Measurements from ENCODE around the gene CFAP100.

CFAP100 gene

DNA sequence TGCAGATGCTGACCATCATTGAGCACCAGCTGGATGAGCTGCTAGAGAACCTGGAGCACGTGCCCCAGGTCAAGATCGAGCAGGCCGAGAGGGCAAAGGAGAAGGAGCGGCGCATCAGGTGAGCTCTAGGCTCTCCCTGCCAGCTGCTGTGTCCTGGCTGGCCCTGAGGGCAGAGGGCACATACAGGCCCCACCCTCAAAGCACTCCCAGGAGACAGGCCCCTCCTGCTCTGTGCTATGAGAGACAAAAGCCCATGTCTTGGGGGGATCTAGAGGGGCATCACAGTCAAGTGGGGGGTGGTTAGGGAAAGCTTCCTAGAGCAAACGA is 39.5 kb downstream of the CFAP100 start (continued):
- TF ChIP-seq ZNF521 (tag by site-specific recombination; IDR thresholded peaks at IDR 0.05): no peak

DNA sequence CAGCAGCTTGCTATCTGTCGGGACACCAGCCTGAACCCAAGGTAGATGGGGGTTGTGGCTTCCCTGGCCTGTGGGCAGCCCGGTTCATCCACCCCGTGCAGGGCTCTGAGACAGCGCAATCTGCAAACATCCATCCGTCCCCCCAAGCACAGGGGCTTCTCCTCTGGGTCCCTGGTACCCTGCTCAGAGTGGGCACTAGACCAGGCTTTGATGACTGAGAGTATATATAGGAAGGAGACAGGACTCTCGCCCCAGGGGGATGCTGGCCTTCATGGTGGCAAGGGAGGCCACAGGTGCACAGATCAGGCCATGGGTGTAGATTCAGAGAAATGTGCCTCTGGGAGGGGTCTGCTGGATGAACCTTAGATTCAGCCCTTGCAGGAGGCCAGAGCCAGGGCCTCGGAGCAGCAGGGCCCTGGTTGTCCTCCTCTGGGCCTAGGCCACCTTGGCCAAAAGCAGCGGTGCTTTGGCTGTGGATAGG is 40.3 kb downstream of the CFAP100 start:
- H3K4me3 ChIP-seq (ENCODE audit: low read depth, low read length): no peak overlapping the region
- H3K27ac ChIP-seq (ENCODE audit: extremely low read depth, low read depth, low read length): no peak overlapping the region
- TF ChIP-seq, protein P1, sequence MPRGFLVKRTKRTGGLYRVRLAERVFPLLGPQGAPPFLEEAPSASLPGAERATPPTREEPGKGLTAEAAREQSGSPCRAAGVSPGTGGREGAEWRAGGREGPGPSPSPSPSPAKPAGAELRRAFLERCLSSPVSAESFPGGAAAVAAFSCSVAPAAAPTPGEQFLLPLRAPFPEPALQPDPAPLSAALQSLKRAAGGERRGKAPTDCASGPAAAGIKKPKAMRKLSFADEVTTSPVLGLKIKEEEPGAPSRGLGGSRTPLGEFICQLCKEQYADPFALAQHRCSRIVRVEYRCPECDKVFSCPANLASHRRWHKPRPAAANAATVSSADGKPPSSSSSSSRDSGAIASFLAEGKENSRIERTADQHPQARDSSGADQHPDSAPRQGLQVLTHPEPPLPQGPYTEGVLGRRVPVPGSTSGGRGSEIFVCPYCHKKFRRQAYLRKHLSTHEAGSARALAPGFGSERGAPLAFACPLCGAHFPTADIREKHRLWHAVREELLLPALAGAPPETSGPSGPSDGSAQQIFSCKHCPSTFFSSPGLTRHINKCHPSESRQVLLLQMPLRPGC (tag by site-specific recombination; IDR thresholded peaks at IDR 0.05): no peak
- TF ChIP-seq, protein P2, sequence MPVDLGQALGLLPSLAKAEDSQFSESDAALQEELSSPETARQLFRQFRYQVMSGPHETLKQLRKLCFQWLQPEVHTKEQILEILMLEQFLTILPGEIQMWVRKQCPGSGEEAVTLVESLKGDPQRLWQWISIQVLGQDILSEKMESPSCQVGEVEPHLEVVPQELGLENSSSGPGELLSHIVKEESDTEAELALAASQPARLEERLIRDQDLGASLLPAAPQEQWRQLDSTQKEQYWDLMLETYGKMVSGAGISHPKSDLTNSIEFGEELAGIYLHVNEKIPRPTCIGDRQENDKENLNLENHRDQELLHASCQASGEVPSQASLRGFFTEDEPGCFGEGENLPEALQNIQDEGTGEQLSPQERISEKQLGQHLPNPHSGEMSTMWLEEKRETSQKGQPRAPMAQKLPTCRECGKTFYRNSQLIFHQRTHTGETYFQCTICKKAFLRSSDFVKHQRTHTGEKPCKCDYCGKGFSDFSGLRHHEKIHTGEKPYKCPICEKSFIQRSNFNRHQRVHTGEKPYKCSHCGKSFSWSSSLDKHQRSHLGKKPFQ (tag by site-specific recombination; IDR thresholded peaks at IDR 0.05): no peak
- TF ChIP-seq ZNF202 (tag by site-specific recombination; IDR thresholded peaks at IDR 0.05; ENCODE audit: borderline replicate concordance) (no peak), ZNF266 (tag by site-specific recombination; IDR thresholded peaks at IDR 0.05; ENCODE audit: low read depth) (no peak), WT1 (tag by site-specific recombination; IDR thresholded peaks at IDR 0.05) (no peak), ZNF626 (tag by site-specific recombination; IDR thresholded peaks at IDR 0.05) (no peak), ZNF621 (tag by site-specific recombination; IDR thresholded peaks at IDR 0.05) (no peak)
- TF ChIP-seq, protein P3, sequence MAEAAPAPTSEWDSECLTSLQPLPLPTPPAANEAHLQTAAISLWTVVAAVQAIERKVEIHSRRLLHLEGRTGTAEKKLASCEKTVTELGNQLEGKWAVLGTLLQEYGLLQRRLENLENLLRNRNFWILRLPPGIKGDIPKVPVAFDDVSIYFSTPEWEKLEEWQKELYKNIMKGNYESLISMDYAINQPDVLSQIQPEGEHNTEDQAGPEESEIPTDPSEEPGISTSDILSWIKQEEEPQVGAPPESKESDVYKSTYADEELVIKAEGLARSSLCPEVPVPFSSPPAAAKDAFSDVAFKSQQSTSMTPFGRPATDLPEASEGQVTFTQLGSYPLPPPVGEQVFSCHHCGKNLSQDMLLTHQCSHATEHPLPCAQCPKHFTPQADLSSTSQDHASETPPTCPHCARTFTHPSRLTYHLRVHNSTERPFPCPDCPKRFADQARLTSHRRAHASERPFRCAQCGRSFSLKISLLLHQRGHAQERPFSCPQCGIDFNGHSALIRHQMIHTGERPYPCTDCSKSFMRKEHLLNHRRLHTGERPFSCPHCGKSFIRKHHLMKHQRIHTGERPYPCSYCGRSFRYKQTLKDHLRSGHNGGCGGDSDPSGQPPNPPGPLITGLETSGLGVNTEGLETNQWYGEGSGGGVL (tag by site-specific recombination; IDR thresholded peaks at IDR 0.05): no peak
- TF ChIP-seq, protein P4, sequence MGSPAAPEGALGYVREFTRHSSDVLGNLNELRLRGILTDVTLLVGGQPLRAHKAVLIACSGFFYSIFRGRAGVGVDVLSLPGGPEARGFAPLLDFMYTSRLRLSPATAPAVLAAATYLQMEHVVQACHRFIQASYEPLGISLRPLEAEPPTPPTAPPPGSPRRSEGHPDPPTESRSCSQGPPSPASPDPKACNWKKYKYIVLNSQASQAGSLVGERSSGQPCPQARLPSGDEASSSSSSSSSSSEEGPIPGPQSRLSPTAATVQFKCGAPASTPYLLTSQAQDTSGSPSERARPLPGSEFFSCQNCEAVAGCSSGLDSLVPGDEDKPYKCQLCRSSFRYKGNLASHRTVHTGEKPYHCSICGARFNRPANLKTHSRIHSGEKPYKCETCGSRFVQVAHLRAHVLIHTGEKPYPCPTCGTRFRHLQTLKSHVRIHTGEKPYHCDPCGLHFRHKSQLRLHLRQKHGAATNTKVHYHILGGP (tag by site-specific recombination; IDR thresholded peaks at IDR 0.05): no peak
- TF ChIP-seq, protein P5, sequence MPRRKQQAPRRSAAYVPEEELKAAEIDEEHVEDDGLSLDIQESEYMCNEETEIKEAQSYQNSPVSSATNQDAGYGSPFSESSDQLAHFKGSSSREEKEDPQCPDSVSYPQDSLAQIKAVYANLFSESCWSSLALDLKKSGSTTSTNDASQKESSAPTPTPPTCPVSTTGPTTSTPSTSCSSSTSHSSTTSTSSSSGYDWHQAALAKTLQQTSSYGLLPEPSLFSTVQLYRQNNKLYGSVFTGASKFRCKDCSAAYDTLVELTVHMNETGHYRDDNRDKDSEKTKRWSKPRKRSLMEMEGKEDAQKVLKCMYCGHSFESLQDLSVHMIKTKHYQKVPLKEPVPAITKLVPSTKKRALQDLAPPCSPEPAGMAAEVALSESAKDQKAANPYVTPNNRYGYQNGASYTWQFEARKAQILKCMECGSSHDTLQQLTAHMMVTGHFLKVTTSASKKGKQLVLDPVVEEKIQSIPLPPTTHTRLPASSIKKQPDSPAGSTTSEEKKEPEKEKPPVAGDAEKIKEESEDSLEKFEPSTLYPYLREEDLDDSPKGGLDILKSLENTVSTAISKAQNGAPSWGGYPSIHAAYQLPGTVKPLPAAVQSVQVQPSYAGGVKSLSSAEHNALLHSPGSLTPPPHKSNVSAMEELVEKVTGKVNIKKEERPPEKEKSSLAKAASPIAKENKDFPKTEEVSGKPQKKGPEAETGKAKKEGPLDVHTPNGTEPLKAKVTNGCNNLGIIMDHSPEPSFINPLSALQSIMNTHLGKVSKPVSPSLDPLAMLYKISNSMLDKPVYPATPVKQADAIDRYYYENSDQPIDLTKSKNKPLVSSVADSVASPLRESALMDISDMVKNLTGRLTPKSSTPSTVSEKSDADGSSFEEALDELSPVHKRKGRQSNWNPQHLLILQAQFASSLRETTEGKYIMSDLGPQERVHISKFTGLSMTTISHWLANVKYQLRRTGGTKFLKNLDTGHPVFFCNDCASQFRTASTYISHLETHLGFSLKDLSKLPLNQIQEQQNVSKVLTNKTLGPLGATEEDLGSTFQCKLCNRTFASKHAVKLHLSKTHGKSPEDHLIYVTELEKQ (tag by site-specific recombination; IDR thresholded peaks at IDR 0.05; ENCODE audit: borderline replicate concordance): no peak
- ChIA-PET POLR2A (no interaction called here), CTCF (no interaction called here)
- H3K36me3 ChIP-seq (ENCODE audit: control insufficient read depth in 2 of 2, insufficient read depth in 1 of 2, low read length in 2 of 2): peaks cover 0 to 58% of the 10 kb centered on the region in 2 experiments; a peak in 1 of 3 replicates
- no peaks in the 10 kb centered on the region for H3K4me1 ChIP-seq (ENCODE audit: control insufficient read depth, insufficient read depth, low read length)
- H3K9me3 ChIP-seq (ENCODE audit: control insufficient read depth, insufficient read depth, low read depth, low read length): no peaks in the 10 kb centered on the region
